K562 (cell line): ENCODE data around the gene SDE2. TPM values are rescaled to one million over a fixed set of nuclear protein-coding genes. Genes with fewer than 3 reads are reported as not detected.

Experiments
- ATF2 ChIP-seq: sonication (generic); formaldehyde crosslinking; IDR thresholded peaks from 2 replicates; pipeline ENCODE4 v1.8.1; 2022; ENCODE audit warnings: missing genetic modification reagents
- CREB5 ChIP-seq: fragments of 250-450 bp; sonication (Bioruptor Pico); IDR thresholded peaks from 2 replicates; pipeline ENCODE4 v1.5.0; 2020; ENCODE audit warnings: mild to moderate bottlenecking
- E2F8 ChIP-seq: fragments of 450-650 bp; IDR thresholded peaks from 2 replicates; pipeline ENCODE4 v1.7.1; 2018; ENCODE audit warnings: mild to moderate bottlenecking, low read depth; ENCODE audit not compliant: partially characterized antibody
- HDAC8 ChIP-seq: fragments of 450-650 bp; IDR thresholded peaks from 2 replicates; pipeline ENCODE4 v1.6.1; 2016; ENCODE audit warnings: mild to moderate bottlenecking, missing genetic modification characterization, moderate library complexity, missing compliant biosample characterization
- MTA3 ChIP-seq: fragments of 450-650 bp; formaldehyde crosslinking; IDR thresholded peaks from 2 replicates; pipeline ENCODE4 v1.6.1; 2017; ENCODE audit warnings: mild to moderate bottlenecking, borderline replicate concordance
- RUNX1 ChIP-seq: sonication (generic); IDR thresholded peaks from 2 replicates; pipeline ENCODE4 v1.6.1; 2016; ENCODE audit warnings: antibody characterized with exemption, low read depth
- SMAD4 ChIP-seq: fragments of 250-450 bp; sonication (Bioruptor Pico); conservative IDR thresholded peaks from 2 replicates; pipeline ENCODE4 v1.8.0; 2021; ENCODE audit warnings: inconsistent platforms, mild to moderate bottlenecking, moderate library complexity
- SPI1 ChIP-seq: IDR thresholded peaks from 2 replicates; pipeline ENCODE4 v1.6.1; 2011; ENCODE audit warnings: low read depth, low read length, control low read depth, borderline replicate concordance
- VEZF1 ChIP-seq: fragments of 200-800 bp; sonication (Bioruptor generic); IDR thresholded peaks from 2 replicates; pipeline ENCODE4 v1.6.1; 2017; ENCODE audit warnings: missing genetic modification characterization, missing compliant biosample characterization
- ZBTB33 ChIP-seq: sonication (generic); formaldehyde crosslinking; IDR thresholded peaks from 2 replicates; pipeline ENCODE4 v1.8.1; 2023; ENCODE audit warnings: mild to moderate bottlenecking, missing genetic modification reagents
- ZNF134 ChIP-seq: fragments of 250-450 bp; sonication (Bioruptor Pico); conservative IDR thresholded peaks from 2 replicates; pipeline ENCODE4 v1.4.0; 2020
- ZNF592 ChIP-seq: fragments of 450-650 bp; IDR thresholded peaks from 2 replicates; pipeline ENCODE4 v1.6.1; 2017; ENCODE audit warnings: antibody characterized with exemption, mild to moderate bottlenecking
- polyA plus RNA-seq, 8 experiments: library from polyadenylated mRNA; depleted of rRNA in 4 of 8; stranded (reverse) in 5 of 8; unstranded in 3 of 8; fragments of >200 nt; fragmentation: Nextera tagmentation in 2 of 8; fragmentation: Illumina TruSeq in 1 of 8; extraction: Ambion mirVana in 2 of 8; extraction: Trizol in 1 of 8; gene quantifications; 2 replicates each; pipeline versions ENCODE4 v1.2.1 to v1.2.3, GENCODE V29; 2011 to 2014; ENCODE audit warnings: inconsistent platforms in 1 of 8, missing spikeins in 1 of 8
- total RNA-seq, 7 experiments: library from RNA; depleted of rRNA in 6 of 7; stranded (reverse); fragments of >200 nt in 6 of 7; fragmentation: Illumina TruSeq in 2 of 7; extraction: Trizol in 2 of 7; gene quantifications; 2 replicates each; pipeline versions ENCODE4 v1.2.1 to v1.2.3, GENCODE V29; 2011 to 2021; ENCODE audit warnings: low replicate concordance in 1 of 7

Gene SDE2
- total and polyA plus RNA-seq, 9 of the 15 experiments (the other 6 are each of a cell fraction or from before 2014, with no cell fraction given): 14.3 to 62.3 (median 46.0) TPM

- TF ChIP-seq SPI1 (peak; percentile 94), HDAC8 (tag) (0 out of 2 replicates have a peak, but pooled peaks have one; percentile 50), ZNF592 (peak; percentile 93), ZBTB33 (peak; percentile 48; the same call in 1 of the 2 replicates), VEZF1 (peak; percentile 79), CREB5 (CRISPR knock-in tag) (no peak), E2F8 (peak; percentile 21), ZNF134 (CRISPR knock-in tag) (no peak), SMAD4 (CRISPR knock-in tag) (peak; percentile 54; the same call in 1 of the 2 replicates), ATF2 (CRISPR knock-in tag) (no peak), RUNX1 (no peak), MTA3 (peak; percentile 35)
Observed at GRCh38 chr1:226001963-226002666, 3.0 kb upstream of the SDE2 start (continued).
